ENCODE results near the gene PACS2.

PACS2 gene

GRCh38 chr14:105426416-105427130, 112.0 kb downstream of the PACS2 start:
- DNase-seq = no peak

DNA sequence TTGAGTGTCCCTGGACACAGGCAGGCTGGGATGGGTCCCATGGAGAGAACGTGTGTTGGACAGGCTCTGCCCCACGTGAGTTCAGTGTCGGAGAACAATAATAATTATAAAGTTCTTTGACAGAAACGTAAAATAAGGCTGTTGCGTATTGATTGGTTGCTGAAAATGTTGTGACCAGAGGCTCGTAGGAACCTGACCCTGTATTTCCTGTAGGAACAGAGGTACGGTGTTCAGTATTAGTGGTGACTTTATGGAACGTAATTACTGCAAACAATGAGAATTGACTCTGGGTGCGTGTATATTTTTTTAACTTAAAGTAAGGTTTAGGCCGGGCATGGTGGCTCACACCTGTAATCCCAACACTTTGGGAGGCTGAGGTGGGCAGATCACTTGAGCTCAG, 112.9 kb downstream of the PACS2 start:
- DNase-seq = no peak

DNA sequence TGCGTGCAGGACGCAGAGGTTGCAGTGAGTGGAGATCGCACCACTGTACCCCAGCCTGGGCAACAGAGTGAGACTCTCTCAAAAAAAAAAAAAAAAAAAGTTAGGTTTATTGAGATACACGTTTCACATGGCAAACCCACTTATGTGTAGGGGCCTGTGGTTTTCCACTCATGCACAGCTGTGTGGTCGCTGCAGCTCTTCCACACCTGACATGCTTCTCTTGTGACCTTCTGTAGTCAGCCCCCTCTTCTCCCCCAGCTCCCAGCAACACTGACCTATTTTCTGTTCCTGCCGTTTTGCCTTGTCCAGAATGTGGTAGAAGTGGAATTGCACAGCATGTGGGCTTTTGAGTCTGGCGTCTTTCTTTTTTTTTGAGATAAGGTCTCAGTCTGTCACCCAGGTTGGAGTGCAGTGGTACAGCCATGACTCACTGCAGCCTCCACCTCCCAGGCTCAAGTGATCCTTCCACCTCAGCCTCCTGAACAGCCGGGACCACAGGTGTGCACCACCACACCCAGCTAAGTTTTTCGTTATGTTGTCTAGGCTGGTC, 113.5 kb downstream of the PACS2 start:
- no peak for DNase-seq

DNA sequence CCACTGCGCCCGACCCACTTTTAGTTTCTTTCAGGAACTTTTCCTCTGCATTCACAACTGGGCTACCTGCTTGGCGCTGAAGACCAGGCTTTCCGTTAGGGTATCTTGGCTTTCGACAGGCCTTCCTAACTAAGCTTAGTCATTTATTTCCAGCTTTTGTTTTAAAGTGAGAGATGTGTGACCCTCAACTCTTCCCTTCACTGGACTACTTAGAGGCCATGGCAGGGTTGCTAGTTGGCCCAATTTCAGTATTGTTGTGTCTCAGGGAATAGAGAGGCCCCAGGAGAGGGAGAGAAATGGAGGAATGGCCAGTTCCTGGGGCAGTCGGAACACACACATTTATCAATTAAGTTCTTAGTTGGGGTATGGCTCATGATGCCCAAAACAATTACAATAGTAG, 115.5 kb downstream of the PACS2 start:
- DNase-seq = no peak

- no peak for DNase-seq
These were observed 116.0 kb downstream of the PACS2 start for GRCh38 chr14:105430565-105430964.

- no peak for DNase-seq
These were observed 116.7 kb downstream of the PACS2 start for GRCh38 chr14:105431256-105431655.

DNA sequence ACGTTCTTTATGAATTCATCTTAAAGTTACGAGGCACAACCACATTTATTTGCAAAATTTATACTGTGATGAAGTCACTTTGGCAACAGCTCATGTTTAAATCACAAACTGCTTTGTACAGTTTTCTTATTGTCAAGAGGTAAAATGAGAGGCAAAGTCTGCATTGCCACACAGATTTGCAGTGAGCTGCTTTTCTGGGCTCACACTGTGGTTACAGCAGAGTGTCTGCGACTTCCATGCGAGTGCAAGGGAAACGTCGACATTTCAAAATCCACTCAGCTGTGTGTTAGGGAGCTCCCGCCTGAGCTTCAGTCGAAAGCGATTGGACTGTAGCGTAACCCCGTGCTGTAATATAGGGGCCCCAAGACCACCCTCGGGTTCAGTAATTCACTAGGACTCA, 118.1 kb downstream of the PACS2 start:
- no peak for DNase-seq

GRCh38 chr14:105433161-105433605, 118.6 kb downstream of the PACS2 start:
- DNase-seq = no peak

GRCh38 chr14:105436402-105436801, 121.9 kb downstream of the PACS2 start:
- DNase-seq = no peak

GRCh38 chr14:105436891-105437722, 122.6 kb downstream of the PACS2 start:
- DNase-seq = no peak

GRCh38 chr14:105437723-105438500, 123.4 kb downstream of the PACS2 start:
- DNase-seq = no peak

GRCh38 chr14:105439179-105439578, 124.6 kb downstream of the PACS2 start:
- no peak for DNase-seq

DNA sequence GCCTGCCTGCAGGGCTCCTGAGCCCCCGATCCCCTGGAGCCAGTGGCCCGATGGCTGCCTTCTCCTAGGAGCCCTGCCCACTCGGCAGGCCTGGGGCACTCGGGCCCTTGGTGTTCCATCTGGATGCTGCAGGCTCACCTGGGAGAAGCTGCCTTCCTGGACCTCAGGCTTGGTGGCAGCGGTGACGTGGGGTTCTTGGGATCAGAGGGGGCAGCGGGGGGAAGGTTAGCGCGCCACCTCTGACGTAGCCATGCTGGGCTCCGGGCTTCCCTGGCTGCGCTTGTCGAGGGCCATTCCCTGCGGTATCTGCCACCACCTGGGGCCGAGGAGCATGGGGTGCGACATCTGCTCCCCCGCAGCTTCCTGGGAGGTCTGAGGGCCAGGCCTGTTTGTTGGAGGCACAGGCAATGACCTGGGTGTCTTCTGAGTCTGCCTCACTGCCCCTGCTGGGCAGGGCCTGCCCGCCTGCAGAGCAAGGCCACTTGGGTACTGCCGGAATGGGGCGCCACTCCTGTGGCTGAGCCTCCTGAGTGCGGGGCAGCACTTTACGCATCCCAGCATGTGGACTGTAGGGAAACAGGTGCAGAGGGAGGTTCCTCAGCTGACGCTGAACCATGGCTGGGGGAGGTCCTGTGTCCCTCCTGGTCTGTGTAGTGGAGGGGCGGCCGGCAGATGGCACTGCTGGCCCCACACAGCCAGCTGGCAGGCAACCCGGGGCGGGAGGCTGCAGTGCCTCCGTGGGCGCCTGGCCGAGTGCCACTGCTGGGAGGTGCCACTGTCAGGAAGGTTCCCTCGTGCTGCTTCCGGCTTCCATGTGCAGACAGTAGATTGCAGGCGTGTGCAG, 125.4 kb downstream of the PACS2 start:
- DNase-seq = no peak

DNA sequence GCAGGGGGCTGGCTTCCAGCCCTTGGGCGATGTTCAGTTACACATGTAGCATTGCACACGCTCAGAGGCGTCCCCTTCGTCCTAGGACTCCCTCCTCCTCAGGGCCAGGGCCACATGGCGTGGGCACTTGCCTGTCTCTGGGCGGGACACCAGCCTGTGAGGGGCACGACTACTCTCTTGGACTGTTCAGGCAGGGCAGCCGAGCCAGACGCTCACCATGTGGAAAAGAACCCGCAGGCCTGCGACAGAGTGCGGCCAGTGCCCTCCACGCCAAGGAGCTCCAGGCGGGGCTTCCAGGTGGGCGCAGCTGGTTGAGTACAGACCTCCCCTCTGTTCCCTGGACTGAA, 126.0 kb downstream of the PACS2 start:
- no peak for DNase-seq

DNA sequence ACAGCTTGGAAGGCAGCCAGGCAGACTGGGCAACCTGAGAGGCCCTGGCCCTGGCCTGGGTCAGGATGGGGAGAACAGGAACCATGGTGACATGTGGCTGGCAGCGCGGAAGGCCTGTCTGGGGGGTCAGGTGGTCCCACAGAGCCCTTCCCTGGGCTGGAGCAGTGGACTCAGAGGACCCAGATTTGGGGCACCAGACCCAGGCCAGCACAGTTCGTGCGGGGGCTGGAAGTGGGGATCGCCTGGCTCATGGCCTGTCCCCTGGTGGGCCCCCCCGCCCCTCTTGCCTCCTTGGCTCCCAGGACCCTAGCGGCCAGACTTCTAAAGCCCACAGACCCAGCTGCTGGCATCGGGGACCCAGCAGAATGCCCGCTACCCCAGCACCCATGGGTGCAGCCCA, 126.4 kb downstream of the PACS2 start:
- no peak for DNase-seq

GRCh38 chr14:105442125-105442524, 127.6 kb downstream of the PACS2 start:
- no peak for DNase-seq

DNA sequence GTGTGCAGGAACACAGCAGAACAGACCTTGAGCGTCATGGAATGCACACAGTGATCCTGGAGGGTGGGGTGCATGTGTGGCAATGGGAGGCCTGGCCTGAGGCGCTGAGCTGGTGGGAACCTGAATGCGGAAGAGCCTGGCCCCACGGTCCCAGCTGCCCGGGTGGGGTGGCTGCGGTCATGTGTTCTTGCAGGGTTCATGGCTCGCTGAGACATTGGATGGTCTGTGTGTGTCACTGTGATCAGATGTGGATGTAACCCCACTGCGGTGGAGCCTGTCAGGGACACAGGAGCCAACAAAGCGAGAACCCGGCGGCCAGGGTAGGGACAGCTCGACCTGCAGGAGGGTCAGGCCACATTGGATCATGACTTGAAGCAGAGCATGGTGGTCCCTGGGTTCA, 128.3 kb downstream of the PACS2 start:
- no peak for DNase-seq

- DNase-seq = no peak
These were observed 130.3 kb downstream of the PACS2 start for GRCh38 chr14:105444859-105445258.

- DNase-seq = no peak
These were observed 130.7 kb downstream of the PACS2 start for GRCh38 chr14:105445290-105445689.

GRCh38 chr14:105445901-105446845, 131.6 kb downstream of the PACS2 start:
- no peak for DNase-seq

- no peak for DNase-seq
These were observed 132.4 kb downstream of the PACS2 start for GRCh38 chr14:105446971-105447370.
